Memory B cell (primary cell): Measurements from ENCODE around the gene HMGCLL1.

Experiments used
- ATAC-seq: fragments of 150-1000 bp; cut with Tn5 transposase; 2 replicates; pipeline ENCODE4 v1.10.0; 2021; ENCODE audit warnings: low read depth, mild to moderate bottlenecking, moderate library complexity
- DNase-seq, 2 donors: peaks; one replicate each; pipeline ENCODE4 v3.0.0; 2022; ENCODE audit warnings: low spot score in 2 of 2
- H3K27ac Mint-ChIP-seq: one replicate; pipeline ENCODE4 v1.8.0; 2022; ENCODE audit warnings: mild to moderate bottlenecking, moderate library complexity, mixed read lengths
- H3K27me3 Mint-ChIP-seq: one replicate; pipeline ENCODE4 v1.8.0; 2022; ENCODE audit warnings: mixed read lengths
- H3K36me3 Mint-ChIP-seq: one replicate; pipeline ENCODE4 v1.8.0; 2022; ENCODE audit warnings: mild to moderate bottlenecking, mixed read lengths
- H3K4me1 Mint-ChIP-seq: one replicate; pipeline ENCODE4 v1.8.0; 2022; ENCODE audit warnings: mixed read lengths
- H3K4me3 Mint-ChIP-seq: one replicate; pipeline ENCODE4 v1.8.0; 2022; ENCODE audit warnings: mild to moderate bottlenecking, moderate library complexity, mixed read lengths
- H3K9me3 Mint-ChIP-seq: one replicate; pipeline ENCODE4 v1.8.0; 2022; ENCODE audit warnings: mixed read lengths

The HMGCLL1 gene

DNA sequence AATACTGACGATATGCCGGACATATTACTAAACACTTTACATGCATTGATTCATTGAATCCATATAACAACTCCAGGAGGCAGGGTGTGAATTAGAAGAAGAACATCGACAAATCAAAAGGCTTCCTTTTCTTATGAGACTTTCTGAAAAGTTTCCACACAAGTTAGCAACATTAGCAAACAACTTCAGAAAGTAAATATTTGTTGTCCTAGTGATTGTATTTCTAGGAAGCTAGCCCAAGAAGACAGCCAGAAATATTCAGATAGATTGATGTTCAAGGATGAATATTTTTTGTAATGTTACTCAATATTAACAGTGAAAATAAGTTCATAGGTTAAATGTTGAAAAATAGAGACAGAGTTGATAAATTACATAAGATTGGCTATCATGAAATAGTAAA is 131.1 kb downstream of the HMGCLL1 start:
- no peaks in the 10 kb centered on the region for H3K36me3 Mint-ChIP-seq
- no peaks in the 10 kb centered on the region for H3K4me1 Mint-ChIP-seq
- DNase-seq (no peak), ATAC-seq (no peak)
- H3K9me3 Mint-ChIP-seq, result peaks cover 6% of the 10 kb centered on the region
- H3K4me3 Mint-ChIP-seq, result no peak overlapping the region
- no peaks in the 10 kb centered on the region for H3K27me3 Mint-ChIP-seq
- no peak overlapping the region for H3K27ac Mint-ChIP-seq

DNA sequence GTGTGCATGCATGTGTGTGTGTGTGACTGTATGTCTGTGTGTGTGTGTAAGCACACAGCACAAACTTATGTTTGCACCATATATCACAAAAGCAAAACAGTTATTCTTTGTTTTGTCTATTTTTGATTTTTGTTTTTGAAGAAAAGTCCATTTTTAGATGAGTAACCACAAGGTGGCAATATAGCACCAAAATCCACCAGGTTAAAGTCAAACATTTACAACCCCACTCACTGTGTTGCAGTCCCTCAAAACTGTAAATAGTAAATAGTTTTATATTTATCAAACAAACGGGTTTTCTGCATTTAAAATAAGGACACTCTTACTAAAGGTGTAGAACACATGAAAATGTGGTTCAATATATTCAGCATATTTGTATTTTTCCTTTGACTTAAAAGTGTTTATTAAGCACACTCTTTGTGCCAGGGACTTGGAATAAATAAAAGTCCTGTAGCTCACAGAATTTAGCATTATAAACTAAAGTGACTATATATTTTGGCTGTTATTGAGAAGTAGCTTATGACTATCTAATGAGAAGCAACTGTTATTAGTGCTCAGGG is 133.3 kb downstream of the HMGCLL1 start:
- no peak overlapping the region for H3K4me3 Mint-ChIP-seq
- H3K27me3 Mint-ChIP-seq, result no peaks in the 10 kb centered on the region
- H3K4me1 Mint-ChIP-seq, result no peaks in the 10 kb centered on the region
- DNase-seq, result no peak
- H3K27ac Mint-ChIP-seq, result no peak overlapping the region
- ATAC-seq, result no peak
- H3K36me3 Mint-ChIP-seq, result no peaks in the 10 kb centered on the region
- H3K9me3 Mint-ChIP-seq, result peaks cover 6% of the 10 kb centered on the region

DNA sequence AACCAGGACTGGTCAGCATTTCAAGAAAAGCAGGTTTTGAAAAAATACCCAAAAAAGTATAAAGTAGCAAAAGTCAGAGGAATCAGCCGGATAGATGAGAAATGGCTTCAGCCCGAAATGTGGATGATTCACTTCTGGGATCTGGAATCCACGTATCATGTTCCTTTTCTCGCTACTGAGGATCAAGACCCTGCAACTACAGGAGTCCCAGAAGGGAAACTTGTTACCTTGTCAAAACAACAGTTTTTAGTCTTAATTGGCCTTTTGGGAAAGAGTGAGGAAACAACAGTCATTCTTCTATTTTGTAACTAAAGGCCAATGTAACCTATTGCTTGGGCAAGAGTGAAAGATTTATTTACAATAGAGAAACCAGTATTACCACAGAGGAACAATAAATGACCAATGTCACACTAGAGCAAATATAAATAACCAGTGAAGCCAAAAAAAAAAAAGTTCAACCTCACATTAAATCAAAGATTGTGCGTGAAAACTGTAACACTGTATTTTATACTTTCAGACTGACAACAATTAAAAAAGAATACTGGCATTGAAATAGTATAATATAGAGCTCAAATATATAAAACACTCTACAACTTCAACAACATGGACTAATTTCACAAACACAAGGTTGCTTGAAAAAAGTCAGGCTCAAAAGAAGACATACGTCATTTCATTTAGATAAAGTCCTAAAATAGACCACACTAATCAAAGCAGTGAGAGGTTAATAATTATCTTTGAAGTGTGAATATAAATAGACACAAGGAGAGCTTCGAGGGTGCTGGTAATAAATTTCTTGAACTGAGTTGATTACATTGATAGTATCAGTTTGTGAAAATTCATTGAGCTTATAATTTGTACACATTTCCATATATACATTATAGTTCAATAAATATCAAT is 135.5 kb downstream of the HMGCLL1 start:
- Mint-ChIP-seq H3K4me3 (no peak overlapping the region), H3K4me1 (no peaks in the 10 kb centered on the region), H3K36me3 (no peaks in the 10 kb centered on the region), H3K27me3 (no peaks in the 10 kb centered on the region), H3K9me3 (peaks cover 4% of the 10 kb centered on the region), H3K27ac (no peak overlapping the region)
- DNase-seq (no peak), ATAC-seq (no peak)

DNA sequence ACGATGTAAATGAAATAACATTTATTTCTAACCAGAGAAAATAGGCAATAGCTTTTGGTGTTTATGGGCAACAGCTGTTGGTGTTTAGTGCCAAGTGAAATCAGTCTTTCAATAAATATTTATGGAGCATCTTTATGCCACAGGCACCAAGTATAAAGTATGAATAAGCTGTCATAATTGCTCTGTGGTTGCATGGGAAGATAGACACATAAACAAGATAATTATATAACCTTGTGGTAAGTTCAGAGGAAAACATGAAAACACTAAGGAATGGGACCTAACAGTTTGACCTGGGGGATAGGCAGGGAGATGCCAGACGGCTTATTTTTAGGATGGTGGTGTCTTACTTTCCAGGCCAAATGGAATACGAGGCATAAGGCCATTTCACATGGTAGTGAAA is 140.8 kb downstream of the HMGCLL1 start:
- ATAC-seq, result no peak
- Mint-ChIP-seq H3K9me3 (peaks cover 15% of the 10 kb centered on the region), H3K4me3 (no peak overlapping the region)

DNA sequence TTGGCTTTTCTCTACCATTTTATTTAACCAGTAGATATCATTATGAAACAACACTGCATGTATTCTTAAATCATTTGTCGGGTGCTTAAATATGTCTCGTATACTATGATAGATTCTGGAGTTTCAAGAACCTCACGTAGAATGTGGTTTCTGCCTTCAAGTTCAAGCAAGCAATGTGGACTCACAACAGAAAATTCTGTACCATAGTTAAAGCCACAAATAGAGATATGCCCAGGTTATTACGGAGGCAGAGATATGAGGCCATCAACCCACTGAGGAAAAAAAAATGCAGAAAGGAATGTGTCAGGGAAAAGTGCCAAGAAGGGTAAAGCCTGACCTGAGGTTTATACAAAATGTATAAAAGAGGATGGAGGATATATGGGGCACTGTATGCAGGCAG is 141.9 kb downstream of the HMGCLL1 start:
- DNase-seq (no peak), ATAC-seq (no peak)
- H3K27ac Mint-ChIP-seq, result no peak overlapping the region
- H3K4me3 Mint-ChIP-seq, result no peak overlapping the region
- H3K36me3 Mint-ChIP-seq, result no peaks in the 10 kb centered on the region
- H3K9me3 Mint-ChIP-seq, result peaks cover 16% of the 10 kb centered on the region
- no peaks in the 10 kb centered on the region for H3K27me3 Mint-ChIP-seq
- no peaks in the 10 kb centered on the region for H3K4me1 Mint-ChIP-seq

More for the DNA sequence above, 140.8 kb downstream of the HMGCLL1 start:
- H3K4me1 Mint-ChIP-seq, result no peaks in the 10 kb centered on the region
- H3K27ac Mint-ChIP-seq, result no peak overlapping the region
- H3K36me3 Mint-ChIP-seq, result no peaks in the 10 kb centered on the region
- no peaks in the 10 kb centered on the region for H3K27me3 Mint-ChIP-seq
- no peak for DNase-seq

DNA sequence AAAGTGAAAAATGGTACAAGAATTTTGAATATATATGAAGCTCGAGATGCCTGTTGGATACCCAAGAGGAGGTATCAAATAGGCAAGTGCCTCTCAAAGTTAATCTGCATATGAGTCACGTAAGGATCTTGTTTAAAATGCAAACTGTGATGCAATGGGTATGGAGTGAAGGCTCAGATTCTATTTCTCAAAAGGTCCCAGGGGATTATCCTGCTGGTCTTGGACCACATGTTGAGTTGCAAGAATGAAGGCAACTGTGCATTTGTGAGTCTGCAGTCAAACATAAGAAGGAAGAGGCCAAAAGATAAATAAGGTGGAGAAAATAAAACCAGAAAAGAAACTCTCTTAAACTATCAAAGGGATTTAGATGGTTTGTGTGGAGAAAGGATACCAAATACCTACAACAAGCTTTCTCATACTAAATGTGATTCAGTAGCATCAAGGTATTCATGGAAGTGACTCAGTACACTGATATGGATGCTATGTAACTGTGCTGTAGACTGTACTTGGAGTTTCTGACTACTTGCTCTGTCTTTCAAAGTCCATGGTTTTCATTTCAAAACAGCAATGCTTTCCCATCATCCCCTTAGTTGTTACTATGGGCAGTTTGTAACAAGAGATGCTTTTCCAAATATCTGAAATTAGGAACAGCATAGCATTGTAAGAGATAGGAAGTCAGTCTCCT is 145.4 kb downstream of the HMGCLL1 start:
- H3K4me3 Mint-ChIP-seq, result no peak overlapping the region
- no peak for DNase-seq
- no peaks in the 10 kb centered on the region for H3K36me3 Mint-ChIP-seq
- H3K27ac Mint-ChIP-seq, result no peak overlapping the region
- H3K4me1 Mint-ChIP-seq, result no peaks in the 10 kb centered on the region
- H3K27me3 Mint-ChIP-seq, result no peaks in the 10 kb centered on the region
- no peak for ATAC-seq
- H3K9me3 Mint-ChIP-seq, result peaks cover 14% of the 10 kb centered on the region

DNA sequence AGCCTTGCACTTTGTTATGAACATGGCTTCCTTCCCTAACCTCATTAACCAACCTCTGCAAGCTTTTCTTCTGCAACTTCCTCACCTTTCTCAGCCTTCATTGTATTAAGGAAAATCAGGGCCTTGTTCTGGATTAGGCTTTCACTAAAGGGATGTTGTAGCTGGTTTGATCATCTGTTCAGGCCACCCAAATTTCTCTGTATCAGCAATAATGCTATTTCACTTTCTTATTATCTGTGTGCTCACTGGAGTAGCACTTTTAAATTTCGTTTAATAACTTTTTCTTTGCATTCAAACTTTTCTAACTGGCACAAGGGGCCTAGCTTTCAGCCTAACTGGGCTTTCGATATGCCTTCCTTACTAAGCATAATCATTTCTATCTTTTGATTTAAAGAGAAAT is 155.1 kb downstream of the HMGCLL1 start:
- no peak overlapping the region for H3K4me3 Mint-ChIP-seq
- no peak overlapping the region for H3K27ac Mint-ChIP-seq
- no peaks in the 10 kb centered on the region for H3K27me3 Mint-ChIP-seq
- H3K4me1 Mint-ChIP-seq, result no peaks in the 10 kb centered on the region
- no peak for ATAC-seq
- peaks cover 8% of the 10 kb centered on the region for H3K9me3 Mint-ChIP-seq
- no peak for DNase-seq
- H3K36me3 Mint-ChIP-seq, result no peaks in the 10 kb centered on the region

DNA sequence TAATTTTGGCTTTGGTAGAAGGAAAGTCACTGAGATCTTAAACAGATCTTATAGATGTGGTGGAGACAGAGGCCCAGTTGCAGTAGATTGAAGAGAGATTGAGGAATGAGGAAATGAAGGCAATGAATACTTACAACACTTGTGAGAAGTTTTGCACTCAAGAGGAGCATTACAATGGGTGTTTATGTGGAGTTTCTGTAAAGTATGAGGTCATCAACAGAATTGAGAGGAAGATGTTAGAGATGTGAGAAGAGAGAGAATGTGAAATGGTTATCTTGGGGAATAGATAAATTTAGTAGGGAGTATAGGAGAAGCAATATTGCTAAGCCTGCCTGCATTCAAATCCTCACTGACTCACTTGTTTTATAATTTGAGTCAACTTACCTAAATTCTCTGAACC is 168.3 kb downstream of the HMGCLL1 start:
- Mint-ChIP-seq H3K27me3 (no peaks in the 10 kb centered on the region), H3K27ac (no peak overlapping the region), H3K9me3 (peaks cover 16% of the 10 kb centered on the region), H3K4me3 (no peak overlapping the region), H3K4me1 (no peaks in the 10 kb centered on the region), H3K36me3 (no peaks in the 10 kb centered on the region)
- ATAC-seq (no peak), DNase-seq (no peak)

DNA sequence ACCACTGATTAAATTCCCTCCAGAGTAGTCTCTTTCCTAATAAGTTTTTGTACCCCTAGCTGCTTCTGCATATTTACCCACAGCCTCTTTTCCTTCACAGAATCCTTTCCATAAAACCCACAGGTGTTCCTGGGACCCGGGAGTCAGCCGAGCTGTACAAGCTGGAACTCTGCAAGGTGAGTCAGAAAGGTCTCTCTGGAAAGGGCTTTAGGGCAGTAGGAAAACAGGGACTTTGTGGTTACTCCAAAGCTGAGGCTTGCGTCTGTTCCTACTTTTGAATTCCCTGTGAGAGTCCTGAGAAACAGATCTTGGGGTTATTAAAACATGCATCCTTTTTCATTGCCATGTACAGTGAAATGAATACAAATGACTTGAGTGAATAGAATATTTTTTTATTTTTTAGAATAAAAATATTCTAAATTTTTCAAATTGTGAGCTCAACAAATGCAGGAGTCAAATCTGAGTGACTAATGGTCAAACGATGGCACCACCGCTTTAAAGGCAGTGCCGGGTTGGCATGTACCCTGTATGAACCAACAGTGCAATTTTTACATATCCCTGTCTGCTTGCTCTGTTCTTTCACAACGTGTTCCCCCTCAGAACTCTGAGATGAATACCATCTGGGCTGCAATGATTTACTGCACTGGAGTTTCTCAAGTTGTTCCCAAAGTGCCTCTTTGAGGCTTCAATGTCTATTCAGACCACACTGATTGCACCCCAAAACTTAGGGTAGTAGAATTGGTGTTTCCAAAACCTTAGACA is 173.3 kb downstream of the HMGCLL1 start:
- no peak for ATAC-seq
- no peaks in the 10 kb centered on the region for H3K27me3 Mint-ChIP-seq
- H3K4me1 Mint-ChIP-seq, result no peaks in the 10 kb centered on the region
- no peak overlapping the region for H3K4me3 Mint-ChIP-seq
- no peak overlapping the region for H3K27ac Mint-ChIP-seq
- H3K36me3 Mint-ChIP-seq, result no peaks in the 10 kb centered on the region
- DNase-seq, result no peak
- peaks cover 11% of the 10 kb centered on the region for H3K9me3 Mint-ChIP-seq

DNA sequence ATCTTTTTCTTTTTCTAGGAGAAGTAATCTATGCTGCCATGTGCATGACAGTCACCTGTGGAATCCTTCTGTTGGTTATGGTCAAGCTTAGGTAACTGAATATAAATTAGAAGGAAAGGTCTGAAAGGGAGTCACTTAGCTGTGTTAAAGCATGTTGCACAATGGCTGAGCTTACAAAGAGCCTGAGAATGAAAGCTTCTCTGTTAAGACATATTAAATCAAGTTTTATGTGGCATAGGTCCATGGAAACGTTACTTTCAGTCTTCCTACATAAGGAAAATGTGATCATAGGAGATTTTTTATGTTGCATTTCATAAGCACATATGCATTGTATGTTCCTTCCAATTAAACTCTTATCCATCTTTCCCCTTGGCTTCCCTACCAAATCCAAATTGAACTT is 179.6 kb downstream of the HMGCLL1 start:
- no peak for ATAC-seq

DNA sequence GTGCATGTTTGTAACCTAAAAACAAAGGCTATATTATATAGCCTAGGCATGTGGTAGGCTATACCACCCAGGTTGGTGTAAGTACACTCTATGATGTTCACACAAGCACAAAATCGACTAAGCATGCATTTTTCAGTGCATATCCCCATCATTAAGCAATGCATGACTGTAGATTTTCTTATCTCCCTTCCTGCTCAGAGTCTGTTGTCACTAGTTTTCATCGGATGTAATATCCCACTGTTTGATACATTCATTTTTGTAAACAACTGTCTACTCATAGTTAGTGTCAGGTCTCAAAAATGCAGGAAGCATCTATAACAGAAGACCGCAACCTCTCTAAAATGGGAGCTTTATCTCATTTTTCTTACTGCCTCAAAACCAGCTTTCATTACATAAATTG is 181.0 kb downstream of the HMGCLL1 start:
- Mint-ChIP-seq H3K4me1 (no peaks in the 10 kb centered on the region), H3K27ac (no peak overlapping the region), H3K36me3 (no peaks in the 10 kb centered on the region), H3K27me3 (no peaks in the 10 kb centered on the region), H3K9me3 (peaks cover 4% of the 10 kb centered on the region), H3K4me3 (no peak overlapping the region)
- no peak for DNase-seq
- ATAC-seq, result no peak

More for the DNA sequence above, 179.6 kb downstream of the HMGCLL1 start:
- no peak for DNase-seq
- H3K4me1 Mint-ChIP-seq, result no peaks in the 10 kb centered on the region
- H3K27me3 Mint-ChIP-seq, result no peaks in the 10 kb centered on the region
- peaks cover 5% of the 10 kb centered on the region for H3K9me3 Mint-ChIP-seq
- no peak overlapping the region for H3K4me3 Mint-ChIP-seq
- H3K36me3 Mint-ChIP-seq, result no peaks in the 10 kb centered on the region
- no peak overlapping the region for H3K27ac Mint-ChIP-seq

DNA sequence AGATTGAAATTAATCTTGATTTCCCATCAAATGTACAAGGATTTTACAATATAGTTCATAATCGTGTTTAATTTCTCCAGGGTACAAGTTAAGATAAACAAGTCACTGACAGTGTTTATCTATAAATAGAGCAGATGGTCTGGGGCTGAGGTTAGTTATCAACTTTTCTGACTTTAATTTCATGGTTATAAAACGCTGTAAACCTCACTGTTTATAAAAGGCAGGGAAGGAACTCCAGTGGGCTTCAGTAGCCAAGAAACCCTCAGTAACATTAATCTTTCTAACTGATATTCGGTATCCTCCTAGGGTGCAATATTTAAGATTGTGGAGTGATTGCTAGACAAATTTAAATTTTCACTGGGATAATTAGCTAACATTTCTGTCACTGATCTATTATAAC is 183.1 kb downstream of the HMGCLL1 start:
- DNase-seq (no peak), ATAC-seq (no peak)
- H3K9me3 Mint-ChIP-seq, result peaks cover 8% of the 10 kb centered on the region
- no peaks in the 10 kb centered on the region for H3K4me1 Mint-ChIP-seq
- H3K27me3 Mint-ChIP-seq, result no peaks in the 10 kb centered on the region
- no peaks in the 10 kb centered on the region for H3K36me3 Mint-ChIP-seq
- no peak overlapping the region for H3K27ac Mint-ChIP-seq
- no peak overlapping the region for H3K4me3 Mint-ChIP-seq

DNA sequence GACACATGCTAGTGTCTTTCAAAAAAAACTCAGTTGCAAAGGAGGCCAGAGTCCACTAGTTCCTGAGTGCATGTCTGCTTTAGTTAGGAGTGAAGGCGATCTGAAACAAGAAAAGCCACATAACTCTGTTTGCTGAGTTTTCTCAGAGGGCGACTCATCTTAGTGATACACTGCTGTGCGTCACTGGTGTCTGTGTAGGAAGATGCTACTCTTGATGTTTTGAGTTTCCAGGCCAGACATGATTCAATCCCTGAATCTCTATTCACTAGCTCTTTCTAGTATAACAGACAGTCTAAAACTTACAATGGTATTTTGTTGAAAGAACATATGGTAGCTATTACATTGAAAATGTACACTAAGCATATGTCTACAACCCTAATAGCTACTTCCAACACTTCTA is 190.8 kb downstream of the HMGCLL1 start:
- Mint-ChIP-seq H3K36me3 (no peaks in the 10 kb centered on the region), H3K4me3 (no peak overlapping the region), H3K4me1 (no peaks in the 10 kb centered on the region), H3K27ac (no peak overlapping the region), H3K9me3 (peaks cover 7% of the 10 kb centered on the region), H3K27me3 (no peaks in the 10 kb centered on the region)
- ATAC-seq, result no peak
- no peak for DNase-seq
